Measurements from ENCODE around the gene TSPAN10. TPM values are rescaled to one million over a fixed set of nuclear protein-coding genes. Genes with fewer than 3 reads are reported as not detected.
A peak's percentile ranks its signal among the peaks of the same experiment; 100 is the strongest.

TSPAN10 gene
- total and polyA plus RNA-seq, 11 donors = 0.07 to 0.46 (median 0.38) TPM; not detected in 5

DNA sequence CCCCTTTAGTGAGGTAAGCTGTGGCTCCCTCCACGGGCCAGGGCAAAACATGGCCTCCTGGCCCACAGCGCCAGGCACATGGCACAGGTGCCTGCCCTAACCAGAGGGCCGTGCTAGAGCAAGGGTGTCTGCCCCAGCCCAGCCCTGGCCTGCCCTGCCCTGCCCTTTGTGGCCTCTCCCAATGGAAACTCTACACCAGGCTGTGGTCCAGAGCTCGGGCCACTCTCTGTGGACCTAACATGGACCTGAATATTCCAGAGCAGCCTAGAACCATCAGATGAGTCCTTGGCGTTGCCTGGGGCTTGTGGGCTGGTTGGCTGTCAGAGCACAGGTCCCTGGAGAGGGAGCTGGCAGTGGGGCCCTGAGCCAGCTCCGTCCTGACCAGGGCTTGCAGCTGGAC, 58.2 kb downstream of the TSPAN10 start:
- Histone ChIP-seq H3K27ac (no peak overlapping the region), H3K4me1 (peaks cover 0 to 17% (median 5%) of the 10 kb centered on the region in 12 donors), H3K9me3 (no peaks in the 10 kb centered on the region), H3K27me3 (no peaks in the 10 kb centered on the region), H3K4me3 (no peak overlapping the region), H3K36me3 (peaks cover 6 to 100% (median 92%) of the 10 kb centered on the region in 9 donors)
- TF ChIP-seq CTCF (IDR thresholded peaks at IDR 0.05) (no peak), POLR2A (IDR thresholded peaks at IDR 0.05) (no peak)
- no peak for DNase-seq
- ATAC-seq = no peak
- intact Hi-C loops (cut with DNase I) = no loop called here
- 84 to 91% (median 87%) methylated on average over 6 of the region's 6 CpGs for WGBS, 4 donors

DNA sequence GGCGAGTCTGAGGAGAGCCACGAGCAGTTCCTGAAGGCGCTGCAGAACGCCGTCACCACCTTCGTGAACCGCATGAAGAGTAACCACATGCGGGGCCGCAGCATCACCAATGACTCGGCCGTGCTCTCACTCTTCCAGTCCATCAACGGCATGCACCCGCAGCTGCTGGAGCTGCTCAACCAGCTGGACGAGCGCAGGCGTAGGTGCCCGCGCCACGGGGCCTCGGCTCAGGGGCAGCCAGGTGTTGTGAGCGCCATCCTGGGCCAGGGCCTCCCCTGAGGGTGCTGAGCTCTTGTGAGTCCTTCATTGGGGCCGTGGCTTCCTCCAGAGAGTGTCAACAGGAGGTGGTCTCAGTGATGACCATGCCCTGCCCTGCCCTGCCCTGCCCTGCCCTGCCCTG, 58.8 kb downstream of the TSPAN10 start:
- intact Hi-C loops (cut with DNase I) = no loop called here
- Histone ChIP-seq H3K36me3 (peaks cover 6 to 100% (median 90%) of the 10 kb centered on the region in 9 donors), H3K27ac (no peak overlapping the region), H3K9me3 (no peaks in the 10 kb centered on the region), H3K27me3 (no peaks in the 10 kb centered on the region), H3K4me3 (no peak overlapping the region), H3K4me1 (peaks cover 0 to 19% (median 6%) of the 10 kb centered on the region in 12 donors)
- ATAC-seq = no peak
- TF ChIP-seq POLR2A (IDR thresholded peaks at IDR 0.05) = no peak
- no peak for TF ChIP-seq CTCF (IDR thresholded peaks at IDR 0.05)
- DNase-seq = no peak
- WGBS, 4 donors = 93 to 96% (median 94%) methylated on average over 13 to 22 of the region's 22 CpGs

DNA sequence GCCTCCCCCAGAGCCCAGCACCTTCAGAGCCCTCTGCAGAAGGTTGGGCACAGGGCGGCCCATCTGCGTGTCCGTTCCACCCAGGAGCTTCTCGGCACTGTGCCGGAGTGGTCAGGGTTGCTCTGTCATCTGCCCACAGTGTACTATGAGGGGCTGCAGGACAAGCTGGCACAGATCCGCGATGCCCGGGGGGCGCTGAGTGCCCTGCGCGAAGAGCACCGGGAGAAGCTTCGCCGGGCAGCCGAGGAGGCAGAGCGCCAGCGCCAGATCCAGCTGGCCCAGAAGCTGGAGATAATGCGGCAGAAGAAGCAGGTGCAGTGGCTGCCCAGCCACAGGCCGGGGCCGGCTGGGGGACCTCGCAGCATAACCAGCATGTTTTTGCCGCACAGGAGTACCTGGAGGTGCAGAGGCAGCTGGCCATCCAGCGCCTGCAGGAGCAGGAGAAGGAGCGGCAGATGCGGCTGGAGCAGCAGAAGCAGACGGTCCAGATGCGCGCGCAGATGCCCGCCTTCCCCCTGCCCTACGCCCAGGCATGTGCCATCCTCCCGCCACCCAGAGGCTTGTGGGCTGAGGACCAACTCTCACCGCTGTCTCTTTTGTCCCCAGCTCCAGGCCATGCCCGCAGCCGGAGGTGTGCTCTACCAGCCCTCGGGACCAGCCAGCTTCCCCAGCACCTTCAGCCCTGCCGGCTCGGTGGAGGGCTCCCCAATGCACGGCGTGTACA, 59.4 kb downstream of the TSPAN10 start:
- Histone ChIP-seq H3K27me3 (no peaks in the 10 kb centered on the region), H3K9me3 (no peaks in the 10 kb centered on the region), H3K4me3 (no peak overlapping the region), H3K4me1 (peaks cover 0 to 25% (median 12%) of the 10 kb centered on the region in 12 donors), H3K36me3 (peaks cover 6 to 100% (median 90%) of the 10 kb centered on the region in 9 donors), H3K27ac (peak overlapping the region in 11 of 12 donors; percentile 22 to 83 (median 72))
- no peak for TF ChIP-seq CTCF (IDR thresholded peaks at IDR 0.05)
- WGBS, 4 donors = 92 to 94% (median 93%) methylated on average over 35 to 40 of the region's 40 CpGs
- intact Hi-C loops (cut with DNase I) = no loop called here
- no peak for DNase-seq
- peak in 1 of 4 donors; percentile 2 for ATAC-seq

DNA sequence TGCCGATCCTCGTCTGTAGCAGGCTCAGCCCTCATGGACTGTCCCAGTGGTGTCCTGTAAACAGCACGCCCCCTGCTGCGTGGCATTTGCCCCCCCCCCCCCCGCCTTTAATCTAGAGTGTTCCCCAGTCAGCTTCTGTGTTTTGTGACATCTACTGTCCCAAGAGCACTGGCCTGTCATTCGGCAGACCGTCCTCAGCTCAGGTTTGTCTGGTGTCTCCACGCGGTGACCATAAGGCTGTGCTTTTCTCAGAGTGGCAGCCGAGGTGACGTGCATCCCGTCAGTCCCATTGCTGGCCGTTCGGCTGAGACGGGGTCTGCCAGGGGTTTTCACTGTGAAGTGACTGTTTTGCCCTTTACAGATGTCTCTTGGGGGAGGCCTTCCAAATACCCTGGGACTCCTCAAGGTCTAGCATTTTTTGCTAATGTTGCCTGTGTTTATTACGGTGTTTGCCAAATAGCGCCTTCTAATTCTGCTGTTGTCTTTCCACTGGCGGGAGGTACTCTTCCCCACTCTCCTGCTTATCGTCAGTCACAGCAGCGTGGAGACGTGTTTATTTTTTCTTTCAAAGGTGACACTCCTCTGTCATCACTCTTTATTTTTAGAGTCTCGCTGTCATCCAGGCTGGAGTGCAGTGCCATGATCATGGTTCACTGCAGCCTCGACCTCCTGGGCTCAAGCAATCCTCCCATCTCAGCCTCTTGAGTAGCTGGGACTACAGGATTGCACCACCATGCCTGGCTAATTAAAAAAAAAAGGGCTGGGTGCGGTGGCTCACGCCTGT, 60.5 kb downstream of the TSPAN10 start:
- no peak for TF ChIP-seq CTCF (IDR thresholded peaks at IDR 0.05)
- no peak for TF ChIP-seq POLR2A (IDR thresholded peaks at IDR 0.05)
- DNase-seq (no peak), ATAC-seq (peak; percentile 39 to 70 (median 55))
- Histone ChIP-seq H3K27me3 (no peaks in the 10 kb centered on the region), H3K9me3 (no peaks in the 10 kb centered on the region), H3K27ac (peak overlapping the region in 11 of 12 donors; percentile 35 to 83 (median 72)), H3K4me1 (peaks cover 0 to 35% (median 22%) of the 10 kb centered on the region in 12 donors), H3K4me3 (no peak overlapping the region), H3K36me3 (peaks cover 6 to 96% (median 84%) of the 10 kb centered on the region in 9 donors)
- intact Hi-C loops (cut with DNase I) = no loop called here
- WGBS, 4 donors = 50 to 67% (median 55%) methylated on average over 25 of the region's 25 CpGs

Data from heart left ventricle (tissue), 16 donors.